Aortic smooth muscle cell (primary cell): Measurements from ENCODE around the gene TTLL6. TPM values are rescaled to one million over a fixed set of nuclear protein-coding genes. Genes with fewer than 3 reads are reported as not detected.

ENCODE experiments used
- total RNA-seq: library from RNA; depleted of rRNA; stranded (reverse); fragments of >200 nt; gene quantifications from 2 replicates; pipeline ENCODE4 v1.2.3, GENCODE V29; 2014

Gene TTLL6
- total RNA-seq: 0.06 TPM in 1 of 2 replicates, not detected in the other

GRCh38 chr17:48816774-48817590 is at the start of gene TTLL6:
TSS of gene TTLL6 (minus strand) at chr17:48817229. CDS start at chr17:48817072, 157 bp downstream.

GRCh38 chr17:48830840-48831548 is 14.0 kb upstream of the TTLL6 start, which contains the start of gene CALCOCO2:
TSS of gene CALCOCO2 (plus strand) at chr17:48831035. CDS start at chr17:48841708, 10,673 bp downstream.

GRCh38 chr17:48728232-48729231 is 88.5 kb downstream of the TTLL6 start, which contains the start of gene HOXB13:
TSS of gene HOXB13 (minus strand) at chr17:48728750. CDS start at chr17:48728593, 157 bp downstream.

GRCh38 chr17:48722915-48723422 is 94.1 kb downstream of the TTLL6 start, which contains the start of gene PRAC2:
TSS of gene PRAC2 (plus strand) at chr17:48723185. CDS start at chr17:48724411, 1,226 bp downstream.

GRCh38 chr17:48722201-48722907 is 94.7 kb downstream of the TTLL6 start, which contains the start of gene PRAC1:
TSS of gene PRAC1 (minus strand) at chr17:48722518. CDS start at chr17:48722392, 126 bp downstream.

Other genes with a start within 250 kb of the TTLL6 start
- 0.06 and 0.26 TPM in 2 replicates for gene HOXB4, start 238.9 kb downstream of the TTLL6 start, total RNA-seq
- gene HOXB3, start 227.0 kb downstream of the TTLL6 start, total RNA-seq: 0.26 and 0.31 TPM in 2 replicates
- gene HOXB5, start 223.4 kb downstream of the TTLL6 start, total RNA-seq: not detected in 2 replicates
- 0.13 TPM in 1 of 2 replicates, not detected in the other for gene HOXB6, start 212.2 kb downstream of the TTLL6 start, total RNA-seq
- gene HOXB7, start 206.2 kb downstream of the TTLL6 start, total RNA-seq: not detected in 2 replicates
- gene HOXB8, start 201.9 kb downstream of the TTLL6 start, total RNA-seq: not detected in 2 replicates
- gene HOXB9, start 190.9 kb downstream of the TTLL6 start, total RNA-seq: not detected in 2 replicates
- not detected in 2 replicates for gene PRAC1, start 94.7 kb downstream of the TTLL6 start, total RNA-seq
- not detected in 2 replicates for gene PRAC2, start 94.0 kb downstream of the TTLL6 start, total RNA-seq
- not detected in 2 replicates for gene HOXB13, start 88.5 kb downstream of the TTLL6 start, total RNA-seq
- 36.5 and 59.5 TPM in 2 replicates for gene CALCOCO2, start 13.8 kb upstream of the TTLL6 start, total RNA-seq
- 43.4 and 78.1 TPM in 2 replicates for gene ATP5MC1, start 75.6 kb upstream of the TTLL6 start, total RNA-seq
- 66.1 and 68.1 TPM in 2 replicates for gene UBE2Z, start 91.2 kb upstream of the TTLL6 start, total RNA-seq
- 126 and 153 TPM in 2 replicates for gene SNF8, start 127.6 kb upstream of the TTLL6 start, total RNA-seq
- gene GIP, start 151.4 kb upstream of the TTLL6 start, total RNA-seq: not detected in 2 replicates
- 0.26 and 0.62 TPM in 2 replicates for gene IGF2BP1, start 180.2 kb upstream of the TTLL6 start, total RNA-seq